HG03442 (cell line): Measurements from ENCODE around the gene REEP1.
A peak's percentile ranks its signal among the peaks of the same experiment; 100 is the strongest.

Experiments
- ATAC-seq: cut with Tn5 transposase; IDR thresholded peaks from one replicate; pipeline ENCODE4 v1.9.1; 2021; ENCODE audit warnings: mild to moderate bottlenecking, moderate library complexity; ENCODE audit not compliant: unreplicated experiment

Gene REEP1, protein sequence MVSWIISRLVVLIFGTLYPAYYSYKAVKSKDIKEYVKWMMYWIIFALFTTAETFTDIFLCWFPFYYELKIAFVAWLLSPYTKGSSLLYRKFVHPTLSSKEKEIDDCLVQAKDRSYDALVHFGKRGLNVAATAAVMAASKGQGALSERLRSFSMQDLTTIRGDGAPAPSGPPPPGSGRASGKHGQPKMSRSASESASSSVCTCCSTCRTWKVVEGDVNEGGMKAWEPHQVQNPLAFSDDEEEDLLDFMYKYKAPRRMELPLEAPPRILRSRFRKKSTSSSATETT

DNA sequence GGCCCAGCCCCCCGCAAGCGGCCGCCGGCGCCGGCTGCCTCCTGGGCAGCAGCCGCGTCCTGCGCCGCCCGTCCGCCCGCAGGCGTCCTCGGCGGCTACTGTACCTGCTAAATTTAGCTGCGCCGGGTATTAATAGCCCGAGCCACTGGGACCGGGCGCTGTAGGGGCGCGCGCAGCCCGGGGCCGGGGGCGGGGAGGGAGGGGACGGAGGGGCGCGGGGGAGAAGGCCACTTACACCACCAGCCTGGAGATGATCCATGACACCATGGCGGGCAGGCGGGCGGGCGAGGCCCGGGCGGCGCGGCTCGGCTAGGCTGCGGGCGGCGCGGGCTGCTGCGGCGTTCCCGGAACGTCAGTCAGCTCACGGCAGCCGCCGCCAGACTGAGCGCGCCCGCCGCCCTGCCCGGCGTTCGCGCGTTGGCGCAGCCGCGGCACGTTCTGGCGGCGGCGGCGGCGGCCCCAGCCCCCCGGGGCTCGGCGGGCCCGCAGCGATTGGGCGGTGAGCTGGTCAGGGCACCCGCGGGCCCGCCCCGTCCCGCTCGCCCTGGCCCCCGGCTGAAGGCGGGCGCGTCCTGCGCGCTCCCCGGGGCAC is at the start of gene REEP1:
TSS of gene REEP1 (minus strand) at position 383 of the 592 bp plus-strand sequence. CDS start at position 267, 116 bp downstream.
- ATAC-seq: no peak

DNA sequence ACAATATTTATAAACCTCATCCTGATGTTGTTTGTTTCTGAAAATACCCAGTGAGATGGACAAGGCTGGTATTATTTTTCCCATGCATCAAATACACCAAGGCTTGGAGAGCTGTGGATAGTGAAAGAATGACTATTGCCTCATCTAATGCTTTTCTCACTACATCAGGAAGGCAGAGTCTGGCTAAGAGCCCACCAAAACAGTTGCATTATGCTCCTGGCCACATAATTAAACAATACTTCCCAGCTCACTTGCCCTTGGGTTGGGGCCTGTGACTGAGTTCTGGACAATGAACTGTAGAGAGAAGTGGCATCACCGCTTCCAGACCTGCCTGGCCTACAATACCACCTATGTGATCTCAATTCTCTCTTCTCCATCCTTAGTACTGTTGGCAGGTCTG is 46.4 kb upstream of the REEP1 start:
- no peak for ATAC-seq

DNA sequence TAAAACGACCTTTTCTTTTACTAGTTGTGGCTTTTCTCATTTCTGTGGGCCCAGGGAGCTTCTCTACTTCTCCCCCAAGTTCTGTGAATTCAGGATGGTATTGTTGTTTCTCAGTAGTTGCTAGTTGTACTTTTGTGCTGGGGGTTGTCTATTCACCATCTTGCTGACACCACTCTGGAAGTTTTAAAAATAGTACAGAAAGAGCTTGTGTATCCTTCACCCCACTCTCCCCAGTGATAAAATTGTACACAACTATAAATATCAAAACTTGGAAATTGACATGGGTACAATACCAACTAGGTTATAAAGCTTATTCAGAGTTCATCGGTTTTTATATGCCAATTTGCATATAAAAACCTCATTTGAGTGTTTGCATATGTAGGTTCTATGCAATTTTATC is 45.3 kb upstream of the REEP1 start:
- no peak for ATAC-seq

DNA sequence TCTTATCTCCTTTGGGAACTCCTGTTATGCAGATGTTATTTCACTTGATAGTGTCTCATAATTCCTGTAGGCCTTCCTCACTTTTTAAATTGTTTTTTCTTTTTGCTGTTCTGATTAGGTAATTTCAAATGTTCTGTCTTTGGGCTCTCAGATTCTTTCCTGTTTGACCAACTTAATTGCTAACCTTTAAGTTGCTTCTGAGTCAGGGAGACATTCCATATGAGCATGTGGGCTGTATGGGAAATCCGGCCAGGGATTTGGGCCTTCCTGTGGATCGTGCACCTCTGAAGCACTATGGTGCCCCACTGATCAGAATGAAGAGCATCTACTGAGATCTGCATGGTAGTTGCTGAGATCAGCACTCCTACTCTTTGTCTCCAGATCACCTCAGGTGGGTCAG is 44.7 kb upstream of the REEP1 start:
- ATAC-seq: no peak

DNA sequence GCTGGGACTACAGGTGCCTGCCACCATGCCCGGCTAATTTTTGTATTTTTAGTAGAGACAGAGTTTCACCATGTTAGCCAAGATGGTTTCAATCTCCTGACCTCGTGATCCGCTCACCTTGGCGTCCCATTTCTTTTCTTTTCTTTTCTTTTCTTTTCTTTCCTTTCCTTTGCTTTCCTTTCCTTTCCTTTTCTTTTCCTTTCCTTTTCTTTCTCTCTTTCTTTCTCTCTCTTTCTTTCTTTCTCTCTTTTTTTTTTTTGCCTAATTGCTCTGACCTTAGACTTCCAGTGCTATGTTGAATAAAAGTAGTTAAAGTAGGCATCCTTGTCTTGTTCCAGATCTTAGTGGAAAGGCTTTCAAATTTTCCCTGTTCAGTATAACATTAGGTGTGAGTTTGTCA is 41.0 kb upstream of the REEP1 start:
- no peak for ATAC-seq

DNA sequence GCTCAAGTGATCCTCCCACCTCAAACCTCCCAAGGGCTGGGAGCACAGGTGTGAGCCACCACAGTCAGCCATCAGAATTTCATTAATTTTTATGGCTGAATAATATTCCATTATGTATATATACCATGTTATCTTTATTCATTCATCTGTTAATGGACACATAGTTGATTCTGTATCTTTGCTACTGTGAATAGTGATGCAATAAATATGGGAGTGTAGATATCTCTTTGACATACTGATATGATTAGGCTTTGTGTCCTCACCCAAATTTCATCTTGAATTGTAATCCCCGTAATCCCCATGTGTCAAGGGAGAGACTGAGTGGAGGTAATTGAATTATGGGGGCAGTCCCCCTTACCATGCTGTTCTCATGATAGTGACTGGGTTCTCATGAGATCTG is 38.2 kb upstream of the REEP1 start:
- ATAC-seq: no peak

DNA sequence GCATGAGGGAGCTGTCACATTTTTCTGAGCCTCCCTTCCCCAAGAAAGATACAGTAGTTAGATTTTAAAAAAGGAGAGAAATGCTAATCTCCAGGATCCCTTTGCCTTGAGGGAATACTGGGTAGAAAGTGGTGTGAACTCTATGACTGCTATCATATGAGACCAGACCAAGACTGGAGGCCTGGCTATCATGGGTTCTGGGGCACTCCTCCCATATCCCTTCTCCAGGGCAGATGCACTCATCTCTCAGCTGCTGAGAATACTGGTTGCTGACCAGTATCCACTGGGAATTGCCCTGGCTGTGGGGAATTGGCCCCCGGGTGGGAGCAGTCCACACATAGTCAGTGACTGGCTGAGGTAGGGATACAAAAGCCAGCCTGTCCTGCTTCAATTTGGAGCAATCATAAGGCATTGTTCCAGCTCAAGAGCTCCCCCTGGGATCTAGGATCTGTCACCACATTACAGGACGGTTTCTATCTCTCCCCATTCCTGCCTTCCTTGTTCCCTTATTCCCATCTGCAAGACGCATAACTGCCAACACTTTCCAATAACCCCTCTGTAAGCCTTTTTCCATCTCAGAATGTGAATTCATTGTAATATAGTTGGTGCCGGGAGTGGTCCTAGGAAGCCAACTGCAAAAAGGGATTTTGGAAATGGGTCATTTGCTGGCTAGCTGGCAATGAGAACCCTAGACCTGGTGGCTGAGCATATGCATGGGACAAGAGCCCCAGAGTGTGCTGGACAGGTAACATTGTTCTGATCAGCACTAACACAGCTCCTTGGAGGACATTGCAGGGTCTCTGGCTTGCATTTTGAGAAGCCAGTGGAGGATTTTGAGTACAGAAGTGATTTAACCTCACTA is 35.4 kb upstream of the REEP1 start:
- ATAC-seq: no peak

DNA sequence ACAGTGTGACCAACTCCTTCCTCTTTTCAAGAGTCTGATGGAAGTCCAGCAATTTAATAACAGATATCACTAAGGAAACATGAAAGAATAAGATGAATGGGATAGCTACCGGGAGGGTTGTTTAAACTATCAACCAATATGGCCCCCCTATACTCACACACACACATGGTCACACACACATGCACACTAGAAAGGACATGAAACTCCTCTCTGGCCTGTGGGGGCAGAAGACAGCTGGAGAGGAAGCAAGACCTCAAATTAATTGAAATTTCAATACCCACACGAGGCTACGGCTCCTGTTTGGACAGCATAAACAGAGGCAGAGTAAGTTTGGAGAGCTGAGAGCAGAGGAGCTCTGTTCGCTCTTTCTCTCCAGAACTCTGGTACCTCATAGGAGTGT is 34.7 kb upstream of the REEP1 start:
- no peak for ATAC-seq

DNA sequence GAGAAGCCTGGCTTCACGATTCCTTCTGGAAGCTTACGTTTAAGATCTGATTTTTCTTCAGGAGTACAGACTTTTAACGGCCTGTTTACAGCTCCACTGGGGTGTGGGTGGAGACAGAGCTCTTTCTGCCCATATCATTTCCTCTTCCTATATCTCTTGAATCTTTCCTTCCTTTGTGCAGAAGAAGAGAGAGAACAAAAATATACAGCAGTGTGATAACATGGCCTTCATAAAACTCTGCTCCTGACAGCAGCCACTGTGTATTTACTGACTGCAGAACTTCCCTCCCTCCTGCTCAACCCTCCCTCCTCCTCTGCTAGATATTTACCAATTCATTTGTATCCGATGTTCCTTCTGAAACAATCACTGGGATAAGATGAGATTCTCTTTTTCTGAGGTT is 34.1 kb upstream of the REEP1 start:
- ATAC-seq: no peak

DNA sequence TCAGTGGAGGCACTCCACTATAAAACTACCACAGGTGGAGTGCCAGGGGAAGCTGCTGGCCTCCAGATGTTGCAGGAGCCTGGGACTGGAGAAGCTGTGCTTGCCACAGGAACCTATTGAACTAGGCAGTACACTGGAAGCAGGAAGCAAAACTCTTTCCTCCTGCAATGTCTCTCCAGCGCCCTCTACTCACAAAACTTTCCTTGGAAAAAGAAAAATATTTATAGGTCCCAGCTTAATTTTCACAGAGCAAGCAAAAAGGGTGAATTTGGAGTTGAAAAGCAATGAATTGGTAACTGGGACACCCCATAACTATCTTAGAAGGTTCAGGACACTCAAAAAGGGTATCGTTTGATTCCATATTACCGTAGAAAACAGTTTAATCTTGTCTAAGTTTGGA is 33.2 kb upstream of the REEP1 start:
- ATAC-seq: no peak

DNA sequence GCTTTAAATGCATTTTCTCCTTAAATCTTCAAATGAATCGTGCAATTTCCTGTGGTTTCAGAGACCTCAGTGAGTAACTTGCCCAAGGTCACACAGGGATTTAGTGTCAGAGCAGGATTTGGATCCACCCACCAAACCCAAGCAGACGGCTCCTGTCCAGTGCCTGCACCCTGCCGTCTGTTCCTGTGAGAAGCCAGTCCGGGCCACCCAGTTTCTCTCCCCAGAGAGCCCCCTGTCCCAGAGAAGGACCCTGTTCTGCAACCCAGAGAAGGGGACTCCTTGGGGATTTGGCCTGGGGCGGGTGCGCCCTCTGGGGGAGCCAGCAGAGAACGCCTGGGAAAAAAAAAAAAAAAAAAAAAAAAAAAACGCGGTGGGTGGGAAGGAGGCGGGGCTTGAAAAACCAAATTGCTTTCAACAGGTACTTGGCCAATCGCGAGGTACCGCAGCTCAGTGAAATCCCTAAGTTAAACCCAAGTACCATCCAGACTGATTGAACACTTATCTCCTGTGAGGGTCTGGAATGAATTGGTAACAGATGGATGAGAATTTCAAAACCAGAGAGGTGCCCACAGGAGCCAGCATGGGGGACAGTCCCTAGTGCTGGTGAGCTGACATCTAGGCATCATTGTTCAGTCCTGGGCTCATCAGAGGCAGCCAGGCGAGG is 30.9 kb upstream of the REEP1 start:
- ATAC-seq: peak; percentile 50

DNA sequence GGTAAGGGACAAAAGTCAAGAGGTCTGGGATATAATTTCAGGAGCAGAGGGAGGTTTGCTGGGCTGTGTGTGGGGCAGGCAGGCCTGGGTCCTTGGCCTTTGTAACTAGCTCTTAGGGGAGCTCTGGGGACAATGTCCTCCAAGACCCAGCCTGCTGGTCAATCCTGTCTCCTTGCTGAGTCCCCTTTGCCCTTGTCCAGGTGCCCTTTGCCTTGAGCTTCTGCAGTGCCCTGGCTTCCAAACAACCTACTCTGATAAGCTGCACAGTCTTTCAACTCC is 30.0 kb upstream of the REEP1 start:
- ATAC-seq: no peak

DNA sequence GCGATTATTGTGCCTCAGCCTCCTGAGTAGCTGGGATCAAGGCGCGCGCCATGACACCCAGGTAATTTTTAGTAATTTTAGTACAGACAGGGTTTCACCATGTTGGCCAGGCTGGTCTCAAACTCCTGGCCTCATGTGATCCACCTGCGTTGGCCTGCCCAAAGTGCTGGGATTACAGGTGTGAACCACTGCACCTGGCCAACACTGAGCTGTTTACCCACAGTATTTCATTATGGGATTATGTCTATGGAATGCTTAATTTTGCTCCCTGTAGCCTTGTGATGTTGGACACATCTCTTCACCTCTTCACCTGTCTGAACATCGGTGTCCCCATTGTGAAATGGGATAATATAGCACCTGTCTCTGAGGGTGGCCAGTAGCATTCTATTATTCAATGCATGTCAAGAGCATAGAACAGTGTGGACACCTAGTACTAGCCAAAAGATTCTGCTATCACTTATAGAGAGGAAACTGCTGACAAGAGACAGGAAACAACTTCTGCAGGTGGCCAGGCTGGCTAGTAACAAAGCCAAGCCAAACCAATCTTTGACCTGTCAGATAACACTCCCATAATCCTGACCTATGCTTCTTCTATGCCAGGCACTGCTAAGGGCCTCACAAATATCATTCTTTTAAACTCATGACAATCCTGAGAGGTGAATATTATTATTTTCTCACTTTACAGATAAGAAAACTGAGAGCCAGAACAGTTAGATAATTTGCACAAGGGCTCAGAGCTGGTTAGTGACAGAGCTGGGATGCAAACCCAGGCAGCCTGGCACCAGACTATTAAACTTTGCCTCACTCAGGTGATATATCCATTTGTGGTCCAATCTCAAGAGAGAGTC is 29.4 kb upstream of the REEP1 start:
- no peak for ATAC-seq

DNA sequence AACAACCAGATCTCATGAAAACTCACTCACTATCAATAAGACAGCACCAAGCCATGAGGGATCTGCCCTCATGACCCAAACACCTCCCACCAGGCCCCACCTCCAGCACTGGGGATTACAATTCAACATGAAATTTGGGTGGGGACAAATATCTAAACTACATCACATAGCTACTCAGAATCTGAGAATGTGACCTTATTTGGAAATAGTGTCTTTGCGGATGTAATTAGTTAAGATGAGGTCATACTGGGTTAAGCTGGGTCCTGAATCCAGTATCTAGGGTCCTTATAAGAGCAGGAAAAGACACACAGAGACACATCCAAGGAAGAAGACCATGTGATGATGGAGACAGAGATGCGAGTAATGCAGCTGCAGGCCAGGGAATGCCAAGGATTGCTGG is 27.5 kb upstream of the REEP1 start:
- no peak for ATAC-seq

DNA sequence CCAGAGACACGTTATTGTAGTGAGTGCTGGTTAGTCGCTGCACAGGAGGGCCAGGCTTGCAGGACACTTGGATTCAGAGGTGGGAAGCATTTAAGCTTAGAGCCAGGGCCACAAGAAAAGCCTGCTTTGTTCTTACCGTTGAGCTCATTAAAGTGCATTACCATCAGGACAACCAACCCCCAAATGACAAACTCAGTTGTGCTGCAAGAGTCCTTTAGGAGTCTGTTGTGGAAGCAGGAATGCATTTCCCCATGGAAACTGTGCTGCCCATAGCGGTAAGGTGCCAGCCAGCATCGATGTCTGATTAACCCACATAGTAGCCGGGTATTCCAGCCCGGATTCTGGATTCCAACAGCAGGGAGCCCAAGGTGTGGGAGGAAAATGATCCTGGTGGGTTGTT is 23.4 kb upstream of the REEP1 start:
- no peak for ATAC-seq

DNA sequence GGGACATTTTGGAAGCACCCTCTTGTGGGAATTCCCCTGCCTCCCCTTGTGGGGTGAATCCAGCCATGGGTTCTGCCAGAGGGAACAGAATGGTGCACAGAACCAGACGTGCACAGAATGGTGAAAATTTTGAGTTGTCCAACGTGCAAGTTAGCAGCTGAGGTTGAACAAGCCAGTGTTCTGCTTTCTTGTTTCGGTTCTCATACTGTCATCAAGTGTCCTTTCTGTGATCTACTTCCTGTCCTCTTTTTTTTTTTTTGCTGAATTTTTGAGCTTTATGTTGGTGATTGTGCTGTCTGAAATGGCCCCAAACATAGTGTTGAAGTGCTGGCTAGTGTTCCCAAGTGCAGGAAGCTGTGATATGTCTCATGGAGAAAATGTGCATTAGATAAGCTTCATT is 21.5 kb upstream of the REEP1 start:
- ATAC-seq: peak; percentile 68

DNA sequence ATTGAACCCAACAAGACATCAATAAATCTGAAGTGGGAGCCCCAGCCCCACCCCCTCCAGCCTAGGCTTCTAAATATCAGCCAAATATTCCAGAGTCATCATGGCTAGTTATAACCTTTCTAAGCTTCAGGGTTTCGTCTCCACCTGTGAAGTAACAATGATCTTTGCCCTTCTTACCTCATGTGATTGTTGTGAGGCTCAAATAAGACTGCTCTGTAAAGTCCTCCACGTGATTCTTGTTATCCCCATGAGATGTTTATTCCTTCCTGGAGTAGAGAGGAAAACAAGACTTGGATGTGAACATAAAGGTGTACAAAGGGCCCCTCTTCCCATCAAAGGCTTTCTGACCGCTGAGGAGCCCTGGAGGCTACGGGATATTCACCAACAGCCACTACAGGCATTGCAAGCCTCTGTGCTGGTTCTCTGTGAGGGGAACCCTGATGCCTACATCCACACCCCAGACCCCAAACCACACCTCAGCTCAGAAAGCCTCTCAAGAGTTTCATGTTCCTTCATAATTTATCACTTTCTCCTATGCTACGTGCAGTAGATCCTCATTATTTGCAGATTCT is 20.1 kb upstream of the REEP1 start:
- no peak for ATAC-seq

DNA sequence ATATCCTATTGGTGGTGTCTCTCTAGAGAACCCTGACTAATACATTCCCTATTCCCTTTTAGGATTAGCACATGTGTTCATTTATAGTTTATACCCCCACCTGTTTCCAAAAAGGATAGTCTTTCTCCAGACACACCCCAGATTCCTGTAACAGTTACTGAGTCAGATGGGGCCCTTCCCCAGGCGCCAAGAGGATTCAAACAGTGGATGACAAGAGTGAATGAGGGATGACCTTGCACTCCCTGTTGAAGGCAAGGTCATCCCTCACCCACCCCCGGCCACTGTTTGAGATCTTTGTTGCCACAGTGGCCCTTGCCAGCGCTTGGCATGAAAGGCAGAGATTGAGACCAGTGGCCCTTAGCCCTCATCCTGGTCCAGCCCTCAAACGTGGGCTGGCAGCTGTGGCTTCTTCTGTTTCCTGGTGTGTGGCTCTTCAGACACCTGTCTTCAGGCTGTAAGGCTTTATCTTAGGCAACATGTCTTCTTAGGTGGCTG is 15.3 kb upstream of the REEP1 start:
- no peak for ATAC-seq

DNA sequence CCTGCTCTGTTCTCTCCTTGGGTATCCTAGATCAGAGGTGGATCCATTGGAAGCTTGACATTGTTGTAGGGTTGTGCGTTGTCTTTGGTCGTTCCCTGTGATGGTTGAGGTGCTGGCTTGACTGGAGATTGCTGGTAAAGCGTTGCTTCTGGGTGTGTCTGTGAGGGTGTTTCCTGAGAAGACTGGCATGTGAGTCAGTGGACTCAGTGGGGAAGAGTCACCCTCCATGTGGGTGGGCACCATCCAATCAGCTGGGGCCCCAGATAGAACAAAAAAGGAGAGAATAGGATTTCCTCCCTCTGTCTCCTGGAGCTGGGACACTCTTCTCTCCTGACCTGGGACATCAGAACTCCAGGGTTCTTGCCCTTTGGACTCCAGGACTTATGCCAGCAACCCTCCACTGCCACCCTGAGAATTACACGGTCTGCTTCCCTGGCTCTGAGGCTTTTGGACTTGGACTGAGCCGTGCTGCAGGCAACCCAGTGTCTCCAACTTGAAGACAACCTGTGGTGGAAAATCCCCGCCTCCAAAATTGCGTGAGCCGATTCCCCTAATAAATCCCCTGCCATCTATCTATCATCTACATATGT is 14.8 kb upstream of the REEP1 start:
- ATAC-seq: no peak

DNA sequence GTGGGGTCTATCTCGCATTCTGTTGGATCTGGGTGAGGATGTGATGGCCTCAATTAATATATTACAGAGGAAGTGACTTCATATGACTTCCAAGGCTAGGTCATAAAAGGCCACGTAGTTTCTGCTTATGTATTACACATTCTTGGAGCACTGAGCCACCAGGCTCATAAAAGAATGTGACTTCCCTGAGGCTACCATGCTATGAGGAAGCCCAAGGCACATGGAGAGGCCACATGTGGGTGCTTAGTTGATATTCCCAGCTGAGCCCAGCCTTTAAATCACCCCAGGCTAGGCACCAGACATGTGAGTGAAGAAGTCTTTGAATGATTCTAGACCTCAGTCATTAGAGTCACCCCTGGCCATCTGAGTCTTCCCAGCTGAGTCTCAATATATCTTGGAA is 13.3 kb upstream of the REEP1 start:
- no peak for ATAC-seq
